A549 (cell line): ENCODE results near the gene NR2E1. TPM values are rescaled to one million over a fixed set of nuclear protein-coding genes. Genes with fewer than 3 reads are reported as not detected.

Experiments
- ATAC-seq, 2 experiments: fragments of 200-7000 bp in 1 of 2; fragments of >200 bp in 1 of 2; cut with Nextera tagmentation in 1 of 2; cut with Tn5 transposase in 1 of 2; 3 replicates each; pipeline versions ENCODE4 v1.8.0 to v1.9.1; 2018 to 2020; ENCODE audit warnings: mild to moderate bottlenecking in 1 of 2, moderate library complexity in 1 of 2
- CTCF ChIA-PET: fragments of 300-600 bp; sonication (Branson Sonifier 250); formaldehyde crosslinking; extraction: SDS; loops from one replicate; lab custom pipeline; 2021; ENCODE audit warnings: antibody characterized with exemption, inconsistent platforms; lab: Yijun Ruan, JAX
- POLR2A ChIA-PET: fragments of 350-600 bp; formaldehyde crosslinking; extraction: SDS; loops from one replicate; lab custom pipeline; 2021; ENCODE audit warnings: antibody characterized with exemption, inconsistent platforms; lab: Yijun Ruan, JAX
- DNase-seq, 2 experiments: peaks; one replicate each; pipeline versions ENCODE4 v3.0.0 to v3.0.0-alpha.2; 2011 to 2016; ENCODE audit warnings: low read depth in 1 of 2, low spot score in 1 of 2
- FAIRE-seq: peaks from 2 replicates; lab custom pipeline; 2011; peaks lifted over from hg19 to GRCh38; lab: Jason Lieb, UNC
- H3K27ac ChIP-seq, 2 experiments: fragments of >200 bp; sonication (Bioruptor Twin); formaldehyde crosslinking; 3 replicates each; pipeline ENCODE4 v1.5.1; 2016 to 2017
- H3K4me1 ChIP-seq: fragments of >200 bp; sonication (Bioruptor Twin); formaldehyde crosslinking; 3 replicates; pipeline ENCODE4 v1.6.1; 2016
- H3K4me2 ChIP-seq: fragments of >200 bp; sonication (Bioruptor Twin); formaldehyde crosslinking; 3 replicates; pipeline ENCODE4 v1.6.1; 2016
- H3K4me3 ChIP-seq: fragments of >200 bp; sonication (Bioruptor Twin); formaldehyde crosslinking; 3 replicates; pipeline ENCODE4 v1.5.1; 2016
- H3K9me3 ChIP-seq: fragments of >200 bp; sonication (Bioruptor Twin); formaldehyde crosslinking; 3 replicates; pipeline ENCODE4 v1.6.1; 2016
- BHLHE40 ChIP-seq: IDR thresholded peaks from 2 replicates; pipeline ENCODE4 v1.6.1; 2012; ENCODE audit warnings: low read depth, low read length, inconsistent platforms
- CBX2 ChIP-seq: fragments of 200-600 bp; sonication (generic); IDR thresholded peaks from 2 replicates; pipeline ENCODE4 v1.6.1; 2016; ENCODE audit warnings: low read depth, mild to moderate bottlenecking, borderline replicate concordance
- CBX8 ChIP-seq: fragments of 200-600 bp; sonication (generic); IDR thresholded peaks from 2 replicates; pipeline ENCODE4 v1.6.1; 2016
- CHD2 ChIP-seq: fragments of 150-350 bp; IDR thresholded peaks from 2 replicates; pipeline ENCODE4 v1.6.1; 2014; ENCODE audit warnings: low read length; ENCODE audit not compliant: partially characterized antibody
- CTCF ChIP-seq: fragments of >200 bp; sonication (Bioruptor Twin); formaldehyde crosslinking; IDR thresholded peaks from 3 replicates; pipeline ENCODE4 v1.5.1; 2016
- ELK1 ChIP-seq: fragments of 150-350 bp; IDR thresholded peaks from 2 replicates; pipeline ENCODE4 v1.6.1; 2014; ENCODE audit warnings: low read depth, mild to moderate bottlenecking, low read length
- EP300 ChIP-seq, 2 experiments: fragments of >200 bp; sonication (Bioruptor Twin); formaldehyde crosslinking; IDR thresholded peaks; 2 replicates in 1 of 2; 3 replicates in 1 of 2; pipeline ENCODE4 v1.6.1; 2016 to 2017
- FOSB ChIP-seq: fragments of 250-450 bp; sonication (Bioruptor Pico); IDR thresholded peaks from 2 replicates; pipeline ENCODE4 v1.5.0; 2020; ENCODE audit warnings: mild to moderate bottlenecking, moderate library complexity
- FOSL2 ChIP-seq, 2 experiments: fragments of 450-650 bp in 1 of 2; fragments of >200 bp in 1 of 2; sonication (Bioruptor Twin) in 1 of 2; formaldehyde crosslinking; IDR thresholded peaks; 2 replicates each; pipeline versions ENCODE4 v1.5.0 to v1.6.1; 2016 to 2020; ENCODE audit warnings: mild to moderate bottlenecking in 1 of 2, moderate library complexity in 1 of 2
- FOXS1 ChIP-seq: fragments of 250-450 bp; sonication (Bioruptor Pico); IDR thresholded peaks from 2 replicates; pipeline ENCODE4 v1.5.0; 2020; ENCODE audit warnings: mild to moderate bottlenecking, moderate library complexity
- HDAC2 ChIP-seq: fragments of 200-600 bp; sonication (generic); IDR thresholded peaks from 2 replicates; pipeline ENCODE4 v1.6.1; 2016
- HES2 ChIP-seq: fragments of >200 bp; sonication (Bioruptor Twin); formaldehyde crosslinking; IDR thresholded peaks from 2 replicates; pipeline ENCODE4 v1.6.1; 2016
- HEYL ChIP-seq: fragments of 250-450 bp; sonication (Bioruptor Pico); IDR thresholded peaks from 2 replicates; pipeline ENCODE4 v1.8.0; 2021; ENCODE audit warnings: mild to moderate bottlenecking, moderate library complexity
- HMGXB4 ChIP-seq: fragments of 250-450 bp; sonication (Bioruptor Pico); IDR thresholded peaks from 2 replicates; pipeline ENCODE4 v1.5.0; 2021; ENCODE audit warnings: mild to moderate bottlenecking, moderate library complexity, borderline replicate concordance
- KDM5A ChIP-seq: fragments of 200-600 bp; sonication (generic); IDR thresholded peaks from 2 replicates; pipeline ENCODE4 v1.6.1; 2016; ENCODE audit warnings: antibody characterized with exemption, mild to moderate bottlenecking
- MAFK ChIP-seq: fragments of 450-650 bp; IDR thresholded peaks from 2 replicates; pipeline ENCODE4 v1.6.1; 2014; ENCODE audit not compliant: partially characterized antibody
- MAX ChIP-seq: IDR thresholded peaks from 2 replicates; pipeline ENCODE4 v1.6.1; 2012
- NFE2L2 ChIP-seq: fragments of 150-350 bp; conservative IDR thresholded peaks from 2 replicates; pipeline ENCODE4 v1.6.1; 2014; ENCODE audit warnings: low read length
- POLR2A ChIP-seq: IDR thresholded peaks from 2 replicates; pipeline ENCODE4 v1.6.1; 2012; ENCODE audit warnings: mild to moderate bottlenecking, low read length
- RCOR1 ChIP-seq: fragments of 150-350 bp; IDR thresholded peaks from 2 replicates; pipeline ENCODE4 v1.6.1; 2014; ENCODE audit warnings: antibody characterized with exemption, low read length, low read depth
- SMC3 ChIP-seq: fragments of >200 bp; sonication (Bioruptor Twin); formaldehyde crosslinking; IDR thresholded peaks from 3 replicates; pipeline ENCODE4 v1.6.1; 2018; ENCODE audit warnings: inconsistent platforms
- TFCP2L1 ChIP-seq: fragments of 250-450 bp; sonication (Bioruptor Pico); IDR thresholded peaks from 2 replicates; pipeline ENCODE4 v1.5.0; 2021; ENCODE audit warnings: mild to moderate bottlenecking
- TP53 ChIP-seq: fragments of 250-450 bp; sonication (Bioruptor Pico); IDR thresholded peaks from 2 replicates; pipeline ENCODE4 v1.5.0; 2021; ENCODE audit warnings: mild to moderate bottlenecking, moderate library complexity
- WGBS: methylation state at CpG from one replicate; pipeline ENCODE4 v1.1.6; 2017; ENCODE audit errors: missing lambda C conversion rate; 5-methylcytosine and 5-hydroxymethylcytosine counted together
- polyA plus RNA-seq, 4 experiments: library from polyadenylated mRNA; depleted of rRNA in 3 of 4; stranded (reverse); fragments of >200 nt; fragmentation: RNase III in 1 of 4; extraction: RNeasy Plus Mini Kit Qiagen cat#74134 plus additional on column Dnase treatment in 1 of 4; gene quantifications; 2 replicates in 3 of 4; 3 replicates in 1 of 4; pipeline ENCODE4 v1.2.3, GENCODE V29; 2011 to 2017

NR2E1 gene
- polyA plus RNA-seq, 2 of the 4 experiments (the other 2 are of a cell fraction): 0.03 TPM; not detected in 1

- no peak for ATAC-seq
- POLR2A ChIA-PET: no interaction called here
Measured at GRCh38 chr6:108123481-108123929, 42.3 kb upstream of the NR2E1 start.

GRCh38 chr6:108123946-108124345 lies 41.9 kb upstream of the NR2E1 start:
- ChIA-PET CTCF (no interaction called here), POLR2A (no interaction called here)
- Histone ChIP-seq H3K9me3 (no peaks in the 10 kb centered on the region), H3K4me2 (no peak overlapping the region), H3K4me3 (no peak overlapping the region), H3K27ac (no peak overlapping the region), H3K4me1 (peaks cover 14% of the 10 kb centered on the region)
- ATAC-seq (no peak), FAIRE-seq (no peak), DNase-seq (no peak)
- 60% methylated on average over 7 of the region's 7 CpGs for WGBS
- TF ChIP-seq FOSB (no peak), NFE2L2 (no peak), CBX8 (no peak), HDAC2 (no peak), CHD2 (no peak), FOSL2 (IDR thresholded peaks at IDR 0.05) (no peak), FOSL2 (CRISPR knock-in tag; IDR thresholded peaks at IDR 0.05) (no peak)

More at GRCh38 chr6:108123481-108123929, 42.3 kb upstream of the NR2E1 start:
- no peak overlapping the region for H3K4me2 ChIP-seq
- no peaks in the 10 kb centered on the region for H3K9me3 ChIP-seq
- H3K4me3 ChIP-seq: no peak overlapping the region
- H3K27ac ChIP-seq: no peak overlapping the region
- WGBS: 83% methylated on average over 13 of the region's 13 CpGs
- TF ChIP-seq HEYL (CRISPR knock-in tag): no peak
- TF ChIP-seq EP300 (IDR thresholded peaks at IDR 0.05): no peak
- no peak for TF ChIP-seq HES2
- no peak for TF ChIP-seq HDAC2
- no peak for TF ChIP-seq FOXS1 (CRISPR knock-in tag)
- TF ChIP-seq CBX2: no peak
- no peak for TF ChIP-seq MAFK
- no peak for TF ChIP-seq HMGXB4
- TF ChIP-seq POLR2A: no peak
- no peak for TF ChIP-seq MAX
- no peak for TF ChIP-seq ELK1
- no peak for TF ChIP-seq RCOR1
- TF ChIP-seq NFE2L2: no peak
- no peak for TF ChIP-seq BHLHE40
- TF ChIP-seq KDM5A: no peak
- TF ChIP-seq SMC3: no peak
- TF ChIP-seq TP53 (CRISPR knock-in tag): no peak
- TF ChIP-seq TFCP2L1 (CRISPR knock-in tag): no peak
- no peak for TF ChIP-seq CBX8
- no peak for TF ChIP-seq CTCF
- CTCF ChIA-PET: no interaction called here
- DNase-seq (no peak), FAIRE-seq (no peak)
- peaks cover 11% of the 10 kb centered on the region for H3K4me1 ChIP-seq
